GM20431 (cell line): ENCODE data around the gene YPEL4.

Experiments used
- in situ Hi-C: fragments of 300-500 bp; cut with MseI, MboI; formaldehyde crosslinking; loops from one replicate; pipeline ENCODE4 v1.15.0; 2020; ENCODE audit warnings: low sequenced_read_pairs; ENCODE audit not compliant: unreplicated experiment

The YPEL4 gene

DNA sequence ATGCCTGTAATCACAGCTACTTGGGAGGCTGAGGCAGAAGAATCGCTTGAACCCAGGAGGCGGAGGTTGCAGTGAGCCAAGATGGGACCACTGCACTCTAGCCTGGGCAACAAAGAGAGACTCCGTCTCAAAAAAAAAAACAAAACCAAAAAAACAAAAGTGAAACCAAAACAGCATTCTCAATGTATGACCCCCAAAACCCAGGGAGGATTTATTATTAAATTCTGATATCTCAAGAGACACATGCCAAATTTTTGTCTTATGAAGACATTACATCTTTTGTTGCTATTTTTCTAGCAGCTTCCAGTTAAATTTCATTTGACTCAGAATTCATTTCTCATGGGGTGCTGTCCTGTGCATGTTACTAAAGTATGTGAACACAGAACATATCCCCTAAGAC is 3.0 kb upstream of the YPEL4 start:
- in situ Hi-C loops: loop anchor here (25.0 kb wide), 1 partner anchor 315 kb away; the partner anchor contains the start of genes P2RX3 and SSRP1

DNA sequence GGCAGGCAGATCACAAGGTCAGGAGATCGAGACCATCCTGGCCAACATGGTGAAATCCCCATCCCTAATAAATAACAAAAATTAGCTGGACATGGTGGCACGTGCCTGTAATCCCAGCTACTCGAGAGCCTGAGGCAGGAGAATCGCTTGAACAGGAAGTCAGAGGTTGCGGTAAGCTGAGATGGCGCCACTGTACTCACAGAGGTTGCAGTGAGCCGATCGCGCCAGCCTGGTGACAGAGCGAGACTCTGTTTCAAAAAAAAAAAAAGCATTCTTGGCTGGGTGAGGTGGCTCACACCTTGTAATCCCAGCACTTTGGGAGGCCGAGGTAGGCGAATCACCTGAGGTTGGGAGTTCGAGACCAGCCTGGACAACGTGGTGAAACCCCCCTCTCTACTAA is 2.5 kb upstream of the YPEL4 start:
- in situ Hi-C loops: loop anchor here (25.0 kb wide), 1 partner anchor 315 kb away; the partner anchor contains the start of genes P2RX3 and SSRP1

DNA sequence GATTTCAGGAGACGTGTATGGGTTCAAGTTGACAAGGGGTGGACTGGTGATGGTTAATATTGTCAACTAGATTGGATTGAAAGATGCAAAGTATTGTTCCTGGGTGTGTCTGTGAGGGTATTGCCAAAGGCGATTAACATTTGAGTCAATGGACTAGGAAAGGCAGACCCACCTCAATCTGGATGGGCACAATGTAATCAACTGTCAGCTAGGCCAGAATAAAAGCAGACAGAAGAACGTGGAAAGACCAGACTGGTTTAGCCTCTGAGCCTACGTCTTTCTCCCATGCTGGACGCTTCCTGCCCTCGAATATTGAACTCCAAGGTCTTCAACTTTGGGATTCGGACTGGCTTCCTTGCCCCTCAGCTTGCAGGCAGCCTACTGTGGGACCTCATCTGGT is 1.7 kb upstream of the YPEL4 start:
- in situ Hi-C loops: loop anchor here (25.0 kb wide), 1 partner anchor 314 kb away; the partner anchor contains the start of genes P2RX3 and SSRP1

DNA sequence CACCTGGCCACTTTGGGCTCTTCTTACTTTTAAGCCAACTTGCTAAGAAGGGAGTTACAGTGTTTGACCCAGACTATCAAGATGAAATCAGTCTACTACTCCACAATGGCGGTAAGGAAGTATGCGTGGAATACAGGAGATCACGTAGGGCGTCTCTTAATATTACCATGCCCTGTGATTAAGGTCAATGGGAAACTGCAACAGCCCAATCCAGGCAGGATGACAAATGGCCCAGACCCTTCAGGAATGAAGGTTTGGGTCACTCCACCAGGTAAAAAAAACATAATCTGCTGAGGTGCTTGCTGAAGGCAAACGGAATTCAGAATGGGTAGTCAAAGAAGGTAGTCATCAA is 1.0 kb upstream of the YPEL4 start:
- in situ Hi-C loops: loop anchor here (25.0 kb wide), 1 partner anchor 313 kb away; the partner anchor contains the start of genes P2RX3 and SSRP1

DNA sequence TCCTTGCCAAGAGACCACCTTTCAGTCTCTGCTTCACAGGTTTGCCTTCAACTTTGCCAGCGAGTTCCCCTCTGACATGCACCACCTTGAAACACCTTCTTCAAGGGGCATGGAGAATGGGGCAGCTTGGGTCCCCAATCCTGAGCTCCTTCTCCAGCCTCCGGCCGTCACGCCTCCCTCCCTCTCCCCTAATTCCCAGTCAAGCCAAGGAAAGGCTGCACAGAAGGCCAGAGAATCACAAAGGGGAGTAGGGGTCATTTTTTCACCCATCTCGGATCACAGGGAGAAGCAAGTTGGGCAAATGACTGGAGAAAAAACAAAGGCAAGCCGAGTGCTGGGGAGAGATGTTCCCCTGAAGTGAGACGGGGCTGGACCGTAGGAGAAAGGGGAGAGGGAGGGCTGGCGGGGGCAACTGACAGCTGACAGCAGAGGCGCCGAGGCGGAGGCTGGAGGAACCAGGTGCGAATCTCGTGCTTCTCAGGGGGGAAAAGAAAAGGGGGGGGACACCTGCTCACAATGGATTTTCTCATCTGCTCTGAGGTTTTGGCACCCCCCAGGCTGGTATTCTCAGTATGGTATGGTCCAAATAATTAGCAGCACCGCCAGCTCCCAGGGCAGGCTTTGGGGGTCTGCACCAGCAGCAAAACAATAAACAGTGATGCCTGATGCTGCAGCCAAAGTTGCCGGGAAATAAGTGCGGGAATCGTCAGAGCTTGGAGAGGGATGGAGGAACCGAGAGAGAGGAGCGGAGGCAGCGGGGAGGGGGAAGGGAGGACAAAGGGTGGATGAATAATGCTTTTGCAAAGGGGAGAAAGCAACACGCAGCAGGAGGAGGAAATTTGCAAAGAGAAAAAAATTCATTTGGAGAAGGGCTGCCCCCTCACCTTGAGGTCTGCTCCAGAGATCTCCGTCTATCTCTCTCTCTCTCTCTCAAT is 644 bp downstream of the YPEL4 start:
- in situ Hi-C loops: loop anchor here (10.0 kb wide), 1 partner anchor 94 kb away; no protein-coding TSS in a partner anchor

DNA sequence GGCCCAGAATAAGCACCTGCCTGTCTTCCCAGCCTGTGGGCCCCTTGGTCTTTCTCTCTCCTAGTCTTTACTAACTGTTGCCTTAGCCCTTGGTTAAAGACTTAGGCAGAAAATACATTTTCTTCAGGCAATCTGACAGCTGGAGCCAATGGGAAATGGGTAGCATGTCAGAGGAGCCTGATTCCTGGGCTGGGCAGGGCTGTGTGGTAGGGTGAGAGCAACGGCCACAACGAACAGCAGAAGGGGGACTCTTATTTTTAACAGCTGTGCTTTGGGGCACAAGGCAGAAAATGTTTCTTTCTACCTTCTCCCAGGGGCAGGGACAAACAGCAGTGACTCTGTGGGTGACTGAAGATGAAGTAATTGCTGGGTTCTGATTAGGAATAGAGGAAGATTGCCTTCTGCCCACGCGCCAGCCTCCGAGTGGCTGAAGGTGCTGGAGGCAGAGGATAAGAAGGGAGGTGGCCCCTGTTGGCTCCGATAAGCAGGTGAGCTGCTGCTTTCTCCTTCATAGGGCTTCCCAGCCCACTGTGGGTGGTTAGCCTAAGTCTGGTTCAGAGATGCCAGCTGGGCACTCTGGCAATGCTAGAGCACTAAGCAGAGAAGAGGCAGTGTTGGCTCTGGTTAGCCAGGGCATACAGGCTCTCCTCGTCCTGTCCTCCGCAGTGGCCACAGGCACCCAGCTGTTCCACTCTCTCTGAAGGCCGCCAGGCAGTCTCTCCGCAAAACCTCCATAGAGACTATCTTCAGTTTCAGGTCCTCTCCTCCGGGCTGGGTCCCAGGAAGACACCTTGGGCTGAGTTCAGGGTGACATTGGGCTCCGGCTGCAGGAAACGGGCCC is 1.5 kb downstream of the YPEL4 start:
- in situ Hi-C loops: loop anchor here (10.0 kb wide), 1 partner anchor 93 kb away; no protein-coding TSS in a partner anchor

DNA sequence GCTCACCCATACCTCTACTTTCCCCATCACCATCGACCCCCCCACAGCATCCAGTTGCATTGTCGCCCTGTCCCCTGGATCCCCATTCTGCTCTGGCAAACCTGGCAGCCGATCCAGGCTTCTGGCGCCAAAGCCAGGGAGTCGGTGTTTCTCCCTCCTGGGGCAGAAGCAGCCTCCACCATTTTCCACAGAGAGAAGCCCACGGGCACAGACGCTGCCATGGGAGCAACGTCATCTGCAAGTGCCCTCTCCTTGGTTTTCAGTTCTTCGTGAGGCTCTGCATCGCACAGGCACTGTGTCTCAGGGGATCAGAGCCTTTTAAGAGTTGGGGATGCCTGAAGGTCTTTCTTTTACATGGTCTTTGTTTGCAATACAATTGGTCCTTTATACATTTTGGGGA is 2.3 kb downstream of the YPEL4 start:
- in situ Hi-C loops: loop anchor here (10.0 kb wide), 1 partner anchor 93 kb away; no protein-coding TSS in a partner anchor

DNA sequence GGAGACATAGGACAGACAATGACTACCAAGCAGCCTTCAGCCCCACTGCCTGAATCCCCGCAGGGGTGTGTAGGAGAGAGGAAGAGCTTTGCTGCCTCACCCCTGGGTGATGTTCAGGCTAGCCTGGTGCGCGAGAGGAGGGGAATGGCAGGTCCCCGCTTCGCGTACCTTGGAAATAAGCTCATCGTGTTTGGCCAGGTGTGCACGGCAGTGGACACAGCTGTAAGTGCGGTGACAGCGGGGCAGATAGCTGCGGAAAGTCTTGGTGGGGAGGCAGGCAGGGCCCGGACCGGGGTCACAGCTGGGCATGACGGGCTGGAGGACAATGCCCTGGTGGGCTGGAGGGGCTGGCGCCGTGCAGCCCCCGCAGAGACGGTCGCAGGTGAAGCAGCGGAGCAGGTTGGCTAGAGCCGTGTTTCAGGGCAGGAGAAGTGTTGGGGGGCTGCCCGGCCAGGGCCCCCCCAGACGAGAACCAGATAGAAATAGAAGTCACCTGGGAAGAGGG is 2.9 kb downstream of the YPEL4 start:
- in situ Hi-C loops: loop anchor here (10.0 kb wide), 1 partner anchor 92 kb away; no protein-coding TSS in a partner anchor

DNA sequence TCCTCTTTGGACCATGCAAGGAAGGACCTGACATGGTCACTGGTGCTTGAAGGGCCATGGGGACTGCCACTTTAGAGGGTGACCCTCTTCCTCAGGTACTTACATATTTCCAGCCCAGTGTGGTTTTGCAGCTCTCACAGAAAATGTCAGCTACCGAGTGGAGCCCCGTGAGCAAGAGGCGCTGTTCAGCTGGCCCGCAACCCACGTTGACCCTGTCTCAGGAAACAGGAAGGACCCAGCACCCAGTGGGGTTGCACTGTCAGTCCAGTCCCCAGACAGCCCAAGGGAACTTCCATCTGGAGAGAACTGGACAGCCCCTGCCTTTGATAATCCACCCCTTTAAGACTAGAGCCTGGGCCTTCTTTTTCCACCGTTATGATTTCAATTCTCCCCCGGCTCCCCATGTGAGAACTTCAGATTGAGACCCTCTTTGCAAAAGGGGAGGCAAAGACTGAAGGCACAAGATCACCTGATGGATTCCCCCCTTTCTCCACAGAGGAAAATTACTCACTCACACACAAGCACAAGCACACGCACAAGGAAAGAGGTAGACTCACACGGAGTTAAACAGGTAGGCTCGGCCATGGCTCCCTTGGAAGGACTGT is 3.4 kb downstream of the YPEL4 start:
- in situ Hi-C loops: loop anchor here (10.0 kb wide), 1 partner anchor 91 kb away; no protein-coding TSS in a partner anchor

DNA sequence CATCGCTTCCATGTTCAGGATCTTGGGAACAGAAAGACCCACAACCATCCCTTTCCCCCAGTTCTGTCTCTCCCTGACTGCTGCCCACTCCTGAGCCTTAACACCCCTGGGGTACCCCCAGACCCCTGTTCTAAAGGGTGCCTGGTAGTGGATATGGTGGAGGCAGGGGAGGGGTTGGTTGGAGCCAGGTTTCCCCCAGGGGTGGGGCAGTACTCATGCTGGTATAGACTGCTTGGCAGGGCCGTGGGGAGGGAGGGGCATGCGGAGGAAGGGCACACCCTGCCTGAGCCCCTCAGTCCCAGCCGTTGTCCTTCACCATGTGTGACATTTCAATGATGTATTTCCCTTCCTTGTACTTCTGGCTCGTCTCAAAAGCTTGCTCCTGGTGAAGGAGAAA is 4.0 kb downstream of the YPEL4 start:
- in situ Hi-C loops: loop anchor here (10.0 kb wide), 1 partner anchor 91 kb away; no protein-coding TSS in a partner anchor

DNA sequence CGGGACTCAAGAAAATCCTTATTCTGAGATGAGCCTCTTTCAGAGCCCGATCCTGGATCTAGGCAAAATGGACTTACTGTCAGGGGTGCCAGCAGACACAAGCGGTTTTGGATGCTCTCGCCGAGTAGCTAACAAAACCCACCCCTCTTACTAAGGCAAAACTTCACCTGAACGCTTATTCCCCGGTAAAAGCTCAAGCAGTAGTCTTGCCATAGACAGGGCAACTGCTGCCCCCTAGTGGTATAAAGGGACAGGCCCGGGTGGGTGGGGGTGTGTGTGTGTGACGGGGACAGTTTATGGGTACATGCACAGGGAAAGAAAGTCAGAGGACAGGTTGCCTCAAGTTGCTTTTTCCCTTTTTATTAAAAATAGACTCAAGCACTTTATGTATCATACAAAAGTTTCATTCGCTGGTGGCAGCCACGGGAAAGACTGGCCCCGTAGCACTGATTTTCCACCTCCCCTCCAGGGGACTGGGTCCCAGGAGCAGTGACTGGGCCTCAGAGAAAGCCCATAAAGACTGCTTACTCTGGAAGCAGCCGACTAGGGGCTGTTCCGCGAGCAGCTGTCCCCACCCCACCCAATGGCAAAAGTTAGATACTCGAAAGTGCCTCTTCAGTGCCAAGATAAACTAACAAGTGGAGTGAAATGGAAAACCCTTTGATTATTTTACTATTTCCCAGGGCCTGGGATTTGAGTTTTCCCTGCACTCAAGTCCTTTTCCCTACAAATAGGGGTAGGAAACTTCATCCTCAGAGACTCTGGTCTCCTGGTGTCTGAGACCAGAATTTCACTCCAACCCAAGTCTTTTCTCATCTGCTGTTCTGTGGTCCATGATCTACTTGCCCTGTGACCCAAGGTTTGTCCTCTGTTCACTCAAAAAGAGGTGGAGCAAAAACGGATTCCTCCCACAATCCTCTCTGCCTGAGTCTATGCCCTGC is 4.7 kb downstream of the YPEL4 start:
- in situ Hi-C loops: loop anchor here (10.0 kb wide), 1 partner anchor 90 kb away; no protein-coding TSS in a partner anchor

DNA sequence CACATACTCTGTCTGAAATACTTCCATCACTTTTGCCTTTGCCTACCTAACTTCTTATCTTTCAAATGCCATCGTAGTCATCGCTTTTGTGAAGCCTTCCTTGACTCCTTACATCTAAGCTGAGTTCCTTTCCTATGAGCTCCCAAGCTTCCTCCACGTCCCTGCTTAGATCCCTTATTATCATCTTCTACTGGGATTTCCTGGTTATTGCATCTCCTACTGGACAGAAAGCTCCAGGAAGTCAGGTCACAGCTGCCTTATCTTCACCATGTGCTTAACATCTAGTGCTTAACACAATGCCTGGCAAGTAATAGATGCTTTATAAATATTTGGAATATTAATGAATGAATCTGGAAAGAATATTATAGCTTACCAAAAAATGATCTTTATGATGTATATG is 5.9 kb downstream of the YPEL4 start:
- in situ Hi-C loops: loop anchor here (10.0 kb wide), 1 partner anchor 89 kb away; no protein-coding TSS in a partner anchor

DNA sequence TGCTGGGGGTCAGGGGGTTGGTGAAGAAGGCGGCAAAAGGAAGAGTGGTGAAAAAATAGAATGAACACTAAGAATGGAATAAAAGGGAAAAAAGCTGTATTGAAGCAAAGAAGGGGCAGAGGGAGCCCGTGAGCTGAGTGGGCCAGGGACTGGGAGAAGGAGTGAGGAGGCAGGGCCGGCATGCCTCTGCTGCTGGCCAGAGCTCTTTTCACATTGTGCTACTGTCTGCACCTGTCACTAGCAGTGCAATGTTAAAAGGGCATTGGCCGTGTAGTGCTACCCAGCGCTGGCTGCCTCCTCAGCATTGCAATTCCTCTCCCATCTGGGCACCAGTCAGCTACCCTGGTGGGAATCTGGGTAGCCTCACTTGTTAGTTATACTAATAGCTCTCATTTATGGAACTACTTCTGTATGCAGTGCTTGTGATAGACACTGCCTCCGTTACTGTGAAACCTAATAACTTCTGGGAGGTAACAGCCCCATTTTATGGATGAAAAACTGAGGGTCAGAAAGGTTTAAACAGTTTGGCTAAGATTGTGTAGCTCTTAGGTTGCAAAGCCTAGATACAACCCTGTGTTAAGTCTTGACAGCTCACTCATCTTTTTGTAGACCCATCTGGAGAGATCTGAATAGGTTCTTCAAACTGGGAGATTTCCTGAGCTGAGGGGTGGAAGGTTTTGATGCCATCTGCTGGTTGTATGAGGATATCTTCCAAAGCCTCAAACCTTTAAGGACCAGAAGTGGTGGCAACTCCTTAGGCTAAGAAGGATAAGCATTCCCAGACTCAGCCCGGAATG is 8.5 kb downstream of the YPEL4 start:
- in situ Hi-C loops: loop anchor here (10.0 kb wide), 1 partner anchor 86 kb away; no protein-coding TSS in a partner anchor

DNA sequence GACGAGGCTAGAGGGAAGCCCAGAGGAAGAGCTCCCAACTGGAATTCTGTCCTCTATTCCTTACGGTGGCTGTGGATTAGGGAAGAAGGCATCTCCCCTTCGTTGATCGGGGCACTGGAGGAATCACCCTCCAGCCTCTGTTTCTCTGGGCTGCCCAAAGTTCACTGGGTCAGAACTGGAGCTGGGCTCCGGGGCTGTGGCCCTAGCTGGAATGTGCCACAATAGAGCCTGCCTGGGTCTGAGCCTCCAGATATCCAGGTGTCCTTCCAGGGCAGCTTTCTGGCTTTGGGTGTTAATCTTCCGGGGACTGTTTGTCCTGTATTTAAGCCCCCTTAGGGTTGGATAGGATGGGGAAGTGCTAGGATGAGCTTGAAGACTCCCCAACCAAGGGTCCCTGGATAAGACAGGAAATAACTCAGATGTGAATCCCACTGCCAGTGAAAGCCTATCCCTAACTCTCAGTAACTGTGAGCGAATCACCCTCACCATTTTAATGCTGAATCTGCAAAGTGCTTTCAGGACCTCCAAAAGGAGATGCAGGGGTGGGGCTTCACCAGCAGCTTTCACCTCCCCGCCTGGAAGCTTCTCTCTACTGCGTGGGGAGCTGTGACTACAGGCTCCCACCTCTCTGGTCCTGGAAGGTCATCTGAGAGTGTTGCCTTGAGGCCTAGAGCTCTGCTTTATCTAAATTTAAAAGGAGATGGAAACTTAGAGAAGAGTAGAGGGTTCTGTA is 9.5 kb downstream of the YPEL4 start:
- in situ Hi-C loops: loop anchor here (10.0 kb wide), 1 partner anchor 85 kb away; no protein-coding TSS in a partner anchor

DNA sequence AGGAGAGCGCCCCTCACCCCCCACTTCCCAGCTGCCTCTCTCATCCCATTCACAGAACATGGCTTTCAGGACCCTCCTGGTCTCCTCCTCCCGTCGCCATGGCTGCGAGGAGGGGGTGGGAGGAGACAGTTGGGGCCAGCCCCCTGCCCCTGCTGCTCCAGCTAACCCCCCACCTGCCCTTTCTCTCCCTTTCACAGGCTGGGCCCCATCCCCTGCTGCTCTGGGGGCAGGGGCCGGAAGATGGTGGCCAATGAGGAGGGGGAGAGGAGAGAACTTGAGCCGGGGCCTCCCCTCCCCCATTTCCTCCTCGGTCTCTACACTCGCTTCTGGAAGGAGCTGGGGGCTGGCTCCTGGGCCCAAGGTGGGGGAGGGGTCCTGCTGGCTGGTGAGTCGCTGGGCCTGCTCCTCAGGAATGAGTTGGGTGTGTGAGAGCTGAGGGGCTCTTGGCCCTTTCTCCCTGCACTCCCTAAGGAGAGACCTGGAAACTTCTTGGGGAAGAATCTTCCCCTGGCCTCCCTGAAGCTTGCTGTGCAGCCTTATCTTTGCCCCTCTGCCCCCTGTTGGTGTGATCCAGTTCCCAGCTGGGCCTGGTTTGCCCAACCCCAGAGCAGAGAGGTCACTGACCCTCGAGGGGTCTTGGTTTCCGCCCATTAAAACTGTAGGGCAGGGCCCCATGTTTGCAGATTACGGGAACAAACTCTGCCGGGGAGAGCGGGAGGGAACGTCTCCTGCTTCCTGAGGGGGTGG is 10.2 kb downstream of the YPEL4 start:
- in situ Hi-C loops: loop anchor here (10.0 kb wide), 2 partner anchors 65 to 85 kb away; no protein-coding TSS in a partner anchor

DNA sequence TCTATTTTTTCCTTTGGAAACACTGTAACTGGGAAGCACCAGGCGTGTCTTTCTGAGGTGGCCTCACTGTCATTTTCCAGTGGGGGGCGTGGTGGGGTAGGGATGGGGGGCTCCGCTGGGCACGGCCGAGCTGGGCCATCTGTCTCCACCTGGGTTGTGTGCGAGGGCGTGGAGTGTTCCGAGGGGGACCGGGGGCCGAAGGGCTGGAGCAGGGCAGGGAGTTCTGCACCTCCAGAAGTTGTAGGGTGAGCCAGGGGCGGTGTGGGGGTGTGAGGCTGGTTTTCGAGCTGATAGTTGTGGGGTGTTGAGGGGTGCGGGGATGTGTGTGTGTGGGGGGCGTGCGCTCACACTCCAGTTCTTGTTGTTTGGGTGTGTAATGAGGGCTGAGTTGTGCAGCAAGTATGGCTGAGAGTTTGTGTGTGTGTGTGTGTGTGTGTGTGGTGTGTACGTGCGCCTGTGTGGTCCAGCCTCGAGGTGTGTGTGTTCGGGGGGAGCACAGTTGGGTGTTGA is 10.8 kb downstream of the YPEL4 start:
- in situ Hi-C loops: loop anchor here (10.0 kb wide), 1 partner anchor 64 kb away; no protein-coding TSS in a partner anchor
